GM12874 (cell line): ENCODE results near the gene OTOA.

ENCODE experiments used
- CTCF ChIP-seq: IDR thresholded peaks from 2 replicates; pipeline ENCODE4 v1.5.1; 2011; ENCODE audit warnings: low read depth, mild to moderate bottlenecking, control low read depth, low read length, moderate library complexity; ENCODE audit not compliant: insufficient read depth

Gene OTOA

GRCh38 chr16:21639493-21639892, 24.3 kb upstream of the OTOA start:
- no peak for TF ChIP-seq CTCF

GRCh38 chr16:21641916-21642315, 21.9 kb upstream of the OTOA start:
- no peak for TF ChIP-seq CTCF

GRCh38 chr16:21642861-21643260, 20.9 kb upstream of the OTOA start:
- TF ChIP-seq CTCF: no peak

GRCh38 chr16:21643785-21644184, 20.0 kb upstream of the OTOA start:
- TF ChIP-seq CTCF: no peak

GRCh38 chr16:21644674-21645073, 19.1 kb upstream of the OTOA start:
- no peak for TF ChIP-seq CTCF

- TF ChIP-seq CTCF: no peak
Observed at GRCh38 chr16:21645261-21645721, 18.5 kb upstream of the OTOA start.

GRCh38 chr16:21646091-21646490, 17.7 kb upstream of the OTOA start:
- no peak for TF ChIP-seq CTCF
